Mesodermal cell (in vitro differentiated cells): ENCODE results near the gene TPM4.

Source experiments
- H3K27ac ChIP-seq: 2 replicates; pipeline ENCODE4 v1.7.0; 2013; ENCODE audit warnings: mild to moderate bottlenecking, low read depth, low read length, moderate library complexity; ENCODE audit not compliant: severe bottlenecking
- H3K36me3 ChIP-seq: 2 replicates; pipeline ENCODE4 v1.7.1; 2013; ENCODE audit warnings: mild to moderate bottlenecking, low read length, moderate library complexity; ENCODE audit not compliant: control insufficient read depth, insufficient read depth
- H3K4me1 ChIP-seq: one replicate; pipeline ENCODE4 v1.7.1; 2013; ENCODE audit warnings: mild to moderate bottlenecking, low read length; ENCODE audit not compliant: insufficient read depth, control insufficient read depth, poor library complexity, severe bottlenecking
- H3K4me3 ChIP-seq: 2 replicates; pipeline ENCODE4 v1.7.0; 2013; ENCODE audit warnings: low read length, control low read depth, mild to moderate bottlenecking; ENCODE audit not compliant: insufficient read depth, poor library complexity, severe bottlenecking; ENCODE audit errors: extremely low read depth
- H3K9me3 ChIP-seq: 2 replicates; pipeline ENCODE4 v1.7.1; 2013; ENCODE audit warnings: mild to moderate bottlenecking, low read length, moderate library complexity; ENCODE audit not compliant: control insufficient read depth
- WGBS, 2 experiments: methylation state at CpG; one replicate each; pipeline ENCODE4 v1.1.5; 2013; ENCODE audit warnings: missing lambda C conversion rate in 2 of 2; ENCODE audit not compliant: insufficient coverage in 2 of 2; 5-methylcytosine and 5-hydroxymethylcytosine counted together

TPM4 gene

DNA sequence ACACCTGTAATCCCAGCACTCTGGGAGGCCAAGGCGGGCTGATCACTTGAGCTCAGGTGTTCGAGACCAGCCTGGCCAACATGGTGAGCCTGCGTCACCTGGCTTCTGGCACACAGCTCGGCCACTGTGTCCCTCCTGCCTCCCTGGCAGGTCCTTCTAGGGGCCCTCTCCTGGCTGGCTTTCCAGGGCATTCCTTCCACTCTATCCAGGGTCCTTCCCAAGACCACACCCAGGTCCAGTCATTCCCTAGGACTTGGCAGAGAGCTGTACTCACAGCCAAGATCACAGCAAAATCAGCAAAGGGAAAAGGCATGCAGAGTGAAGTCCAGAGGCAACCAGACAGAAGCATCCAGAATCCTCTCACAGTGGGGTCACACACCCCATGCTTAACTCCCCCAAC lies 57.5 kb downstream of the TPM4 start:
- Histone ChIP-seq H3K4me3 (no peak overlapping the region), H3K9me3 (no peaks in the 10 kb centered on the region), H3K4me1 (no peaks in the 10 kb centered on the region), H3K27ac (no peak overlapping the region), H3K36me3 (peaks cover 58% of the 10 kb centered on the region)
- WGBS, 2 experiments: 93 to 99% methylated on average over 4 of the region's 4 CpGs

DNA sequence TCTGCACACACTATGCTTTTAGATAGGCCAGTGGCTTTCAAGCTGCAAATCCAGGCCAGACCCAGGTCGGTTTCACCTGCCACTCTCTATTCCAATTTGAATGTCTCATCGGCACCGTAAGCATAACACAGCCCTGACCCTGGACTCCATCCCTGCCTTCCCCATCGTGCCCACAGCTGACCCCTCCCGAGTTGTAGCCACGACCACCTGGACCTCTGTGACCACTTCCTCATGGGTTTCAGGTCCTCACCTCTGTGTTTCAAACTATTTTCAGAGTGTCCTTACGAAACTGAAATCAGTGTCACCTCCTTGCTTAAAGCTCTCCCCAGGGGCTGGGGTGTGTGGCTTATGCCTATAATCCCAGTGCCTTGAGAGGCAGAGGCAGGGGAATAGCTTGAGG lies 58.2 kb downstream of the TPM4 start:
- no peaks in the 10 kb centered on the region for H3K4me1 ChIP-seq
- no peak overlapping the region for H3K27ac ChIP-seq
- peaks cover 51% of the 10 kb centered on the region for H3K36me3 ChIP-seq
- H3K4me3 ChIP-seq: no peak overlapping the region
- WGBS, 2 experiments: 80 to 97% methylated on average over 6 to 7 of the region's 7 CpGs
- H3K9me3 ChIP-seq: no peaks in the 10 kb centered on the region

DNA sequence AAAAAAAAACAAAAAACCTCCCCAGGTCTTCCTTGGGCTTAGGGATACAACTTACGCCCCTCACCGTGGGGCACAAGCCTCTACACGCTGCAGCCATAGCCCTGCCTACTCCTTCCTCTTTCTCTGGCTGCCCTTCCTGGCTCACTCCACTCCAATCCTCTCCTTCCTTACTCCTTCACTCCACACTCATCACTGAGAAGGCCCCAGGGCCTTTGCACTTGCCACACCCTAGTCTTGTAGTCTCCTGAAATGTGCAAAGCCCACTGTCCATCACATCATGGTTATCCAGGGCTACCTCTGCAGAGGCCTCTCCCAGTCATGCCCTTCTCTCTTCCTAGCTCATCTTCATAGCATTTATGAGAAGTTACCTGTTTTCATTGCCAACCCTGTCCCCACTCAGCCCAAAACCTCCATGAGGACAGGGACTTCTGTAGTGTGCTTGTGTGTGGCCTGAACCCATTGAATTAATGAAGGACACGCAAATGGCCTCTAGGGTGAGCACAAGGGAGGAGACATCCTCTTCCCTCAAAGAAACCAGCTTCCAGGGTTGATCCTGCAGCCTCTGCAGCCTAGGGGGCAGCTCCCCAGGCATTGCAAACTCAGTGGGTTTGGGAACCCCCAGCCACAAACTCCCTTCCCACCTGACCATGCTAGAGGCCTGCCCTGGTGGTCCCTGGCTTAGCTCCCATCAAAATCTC lies 59.3 kb downstream of the TPM4 start:
- WGBS, 2 experiments: 63 to 66% methylated on average over 3 to 4 of the region's 4 CpGs
- H3K4me1 ChIP-seq: no peaks in the 10 kb centered on the region
- H3K27ac ChIP-seq: no peak overlapping the region
- peaks cover 40% of the 10 kb centered on the region for H3K36me3 ChIP-seq
- H3K4me3 ChIP-seq: no peak overlapping the region
- no peaks in the 10 kb centered on the region for H3K9me3 ChIP-seq

- H3K27ac ChIP-seq: no peak overlapping the region
- no peak overlapping the region for H3K4me3 ChIP-seq
- H3K36me3 ChIP-seq: peaks cover 32% of the 10 kb centered on the region
- no peaks in the 10 kb centered on the region for H3K9me3 ChIP-seq
- H3K4me1 ChIP-seq: no peaks in the 10 kb centered on the region
- 62 to 68% methylated on average over 13 to 14 of the region's 16 CpGs for WGBS, 2 experiments
Observed at GRCh38 chr19:16136185-16136999, 60.1 kb downstream of the TPM4 start.

- H3K36me3 ChIP-seq: no peaks in the 10 kb centered on the region
- WGBS, 2 experiments: 84 to 100% methylated on average over 1 to 8 of the region's 13 CpGs
Observed at GRCh38 chr19:16139752-16140151, 63.5 kb downstream of the TPM4 start.

DNA sequence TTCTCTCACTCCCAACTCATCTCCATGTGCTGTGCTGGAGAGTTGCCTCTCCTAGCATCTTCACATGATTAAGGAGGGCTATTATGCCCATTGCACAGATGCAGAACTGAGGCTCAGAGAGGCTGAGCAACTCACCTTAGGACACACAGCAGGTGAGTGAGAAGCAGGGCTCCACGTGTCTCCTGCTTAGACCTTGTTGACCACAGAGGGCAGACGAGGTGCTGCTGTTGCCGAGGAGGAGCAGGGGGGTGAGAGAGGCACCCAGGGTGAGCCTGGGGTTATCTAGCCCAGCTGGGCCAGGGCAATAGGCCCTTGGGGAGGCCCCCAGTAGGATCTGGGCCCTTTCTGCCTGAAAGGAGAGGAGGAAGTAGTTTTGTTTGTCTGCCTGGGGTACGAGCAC lies 64.7 kb downstream of the TPM4 start:
- no peak overlapping the region for H3K27ac ChIP-seq
- H3K9me3 ChIP-seq: no peaks in the 10 kb centered on the region
- no peak overlapping the region for H3K4me3 ChIP-seq
- 43 to 74% methylated on average over 1 to 4 of the region's 4 CpGs for WGBS, 2 experiments
- no peaks in the 10 kb centered on the region for H3K36me3 ChIP-seq
- H3K4me1 ChIP-seq: no peaks in the 10 kb centered on the region

More at GRCh38 chr19:16139752-16140151, 63.5 kb downstream of the TPM4 start:
- Histone ChIP-seq H3K4me1 (no peaks in the 10 kb centered on the region), H3K27ac (no peak overlapping the region), H3K4me3 (no peak overlapping the region), H3K9me3 (no peaks in the 10 kb centered on the region)

DNA sequence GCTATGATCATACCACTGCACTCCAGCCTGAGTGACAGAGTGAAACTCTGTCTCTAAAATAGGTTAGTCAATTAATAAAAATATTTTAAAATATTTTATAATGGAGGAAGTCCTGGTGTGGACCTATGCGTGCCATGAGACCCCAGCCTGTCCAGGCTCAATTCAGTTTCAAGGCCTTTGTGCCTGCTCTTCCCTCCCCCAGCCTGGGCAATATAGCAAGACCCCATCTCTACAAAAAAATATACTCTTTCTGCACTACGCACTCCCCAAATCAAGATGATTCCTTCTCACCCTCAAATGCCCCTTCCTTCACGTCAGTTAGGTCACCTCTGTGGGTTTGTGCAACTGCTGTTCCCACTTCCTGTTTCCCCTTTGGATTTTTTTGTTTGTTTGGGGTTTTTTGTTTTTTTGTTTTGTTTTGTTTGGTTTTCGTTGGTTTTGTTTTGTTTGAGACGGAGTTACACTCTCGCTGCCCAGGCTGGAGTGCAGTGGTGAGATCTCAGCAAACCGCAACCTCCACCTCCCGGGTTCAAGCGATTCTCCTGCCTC lies 65.8 kb downstream of the TPM4 start:
- WGBS, 2 experiments: 92 to 96% methylated on average over 5 to 7 of the region's 9 CpGs
- H3K4me1 ChIP-seq: no peaks in the 10 kb centered on the region
- H3K9me3 ChIP-seq: no peaks in the 10 kb centered on the region
- no peak overlapping the region for H3K27ac ChIP-seq
- no peak overlapping the region for H3K4me3 ChIP-seq
- H3K36me3 ChIP-seq: no peaks in the 10 kb centered on the region

GRCh38 chr19:16143399-16144215 lies 67.3 kb downstream of the TPM4 start, which contains the start of gene HSH2D:
Gene HSH2D, plus strand, starts transcription at chr19:16143685. Its CDS starts 5,066 bp downstream, at chr19:16148751.
- no peaks in the 10 kb centered on the region for H3K4me1 ChIP-seq
- no peak within 1 kb of the TSS for H3K4me3 ChIP-seq
- WGBS, 2 experiments: 63 to 98% methylated on average over 5 to 12 of the region's 13 CpGs
- H3K9me3 ChIP-seq: no peaks in the 10 kb centered on the region
- H3K36me3 ChIP-seq: no peaks in the 10 kb centered on the region
- no peak within 1 kb of the TSS for H3K27ac ChIP-seq

GRCh38 chr19:16144216-16144581 lies 67.9 kb downstream of the TPM4 start:
- H3K36me3 ChIP-seq: no peaks in the 10 kb centered on the region
- H3K9me3 ChIP-seq: no peaks in the 10 kb centered on the region
- H3K4me1 ChIP-seq: no peaks in the 10 kb centered on the region
- H3K4me3 ChIP-seq: no peak overlapping the region
- 80 to 100% methylated on average over 1 of the region's 1 CpG for WGBS, 2 experiments
- no peak overlapping the region for H3K27ac ChIP-seq

DNA sequence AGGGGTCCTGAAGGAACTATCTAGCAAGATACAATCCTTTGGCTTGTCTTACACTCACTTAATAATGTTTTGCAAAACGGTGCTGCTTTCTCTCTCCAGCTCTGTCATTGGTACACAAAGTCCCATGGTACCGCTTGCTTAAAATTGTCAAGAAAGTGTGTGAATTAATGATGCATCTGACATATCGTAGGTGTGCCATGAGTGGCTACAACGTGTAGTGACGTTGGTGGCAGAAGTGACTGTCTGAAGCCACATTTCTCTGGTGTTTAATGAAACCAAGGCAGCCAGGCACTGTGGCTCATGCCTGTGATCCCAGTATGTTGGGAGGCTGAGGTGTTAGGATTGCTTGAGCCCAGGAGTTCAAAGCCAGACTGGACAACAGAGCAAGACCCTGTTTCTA lies 69.8 kb downstream of the TPM4 start:
- H3K9me3 ChIP-seq: no peaks in the 10 kb centered on the region
- no peak overlapping the region for H3K27ac ChIP-seq
- H3K4me3 ChIP-seq: no peak overlapping the region
- H3K36me3 ChIP-seq: no peaks in the 10 kb centered on the region
- H3K4me1 ChIP-seq: no peaks in the 10 kb centered on the region
- WGBS, 2 experiments: 80 to 81% methylated on average over 4 to 5 of the region's 5 CpGs
